Upper lobe of left lung (tissue), 6 donors: Measurements from ENCODE around the gene ARHGAP8. TPM values are rescaled to one million over a fixed set of nuclear protein-coding genes. Genes with fewer than 3 reads are reported as not detected.

Source experiments
- ATAC-seq, 2 donors: fragments of 200-7000 bp; cut with Tn5 transposase; one replicate each; pipeline ENCODE4 v1.9.1; 2022; ENCODE audit warnings: mild to moderate bottlenecking in 2 of 2, moderate library complexity in 2 of 2; ENCODE audit not compliant: low FRiP score in 2 of 2
- DNase-seq, 2 donors: peaks; one replicate each; pipeline ENCODE4 v3.0.0-alpha.2; 2019 to 2020
- H3K27ac ChIP-seq, 4 donors: fragments of 200-600 bp; sonication (generic); one replicate each; pipeline ENCODE4 v1.5.1; 2016 to 2019
- H3K27me3 ChIP-seq, 4 donors: fragments of 200-600 bp; sonication (generic); one replicate each; pipeline ENCODE4 v1.5.1; 2017 to 2019
- H3K36me3 ChIP-seq, 4 donors: fragments of 200-600 bp; sonication (generic); one replicate each; pipeline ENCODE4 v1.5.1; 2016 to 2019
- H3K4me1 ChIP-seq, 4 donors: fragments of 200-600 bp; sonication (generic); one replicate each; pipeline ENCODE4 v1.5.1; 2018 to 2019
- H3K4me3 ChIP-seq, 4 donors: fragments of 200-600 bp; sonication (generic); one replicate each; pipeline ENCODE4 v1.5.1; 2017 to 2019; ENCODE audit warnings: mild to moderate bottlenecking in 2 of 4, moderate library complexity in 1 of 4
- H3K9me3 ChIP-seq, 4 donors: fragments of 200-600 bp; sonication (generic); one replicate each; pipeline ENCODE4 v1.5.1; 2018 to 2019
- EP300 ChIP-seq, 4 donors: sonication (generic); formaldehyde crosslinking; IDR thresholded peaks; one replicate each; pipeline ENCODE4 v1.5.1; 2017; ENCODE audit warnings: antibody characterized with exemption in 4 of 4, control low read depth in 2 of 4
- POLR2A ChIP-seq, 4 donors: fragments of 450-650 bp; IDR thresholded peaks; one replicate each; pipeline ENCODE4 v1.5.1; 2016 to 2017; ENCODE audit warnings: antibody characterized with exemption in 4 of 4, mild to moderate bottlenecking in 2 of 4
- POLR2AphosphoS5 ChIP-seq, 2 donors: sonication (generic); formaldehyde crosslinking; IDR thresholded peaks; one replicate each; pipeline ENCODE4 v1.5.1; 2017; ENCODE audit warnings: antibody characterized with exemption in 2 of 2
- WGBS, 2 donors: methylation state at CpG; one replicate each; pipeline ENCODE4 v1.1.5; 2017 to 2018; 5-methylcytosine and 5-hydroxymethylcytosine counted together
- total RNA-seq, 6 donors: library from RNA; depleted of rRNA in 4 of 6; stranded (reverse); fragments of >200 nt in 4 of 6; gene quantifications; one replicate each; pipeline versions ENCODE4 v1.1.0 to v1.2.1, GENCODE V29; 2016 to 2021
- TF ChIP-seq, protein P1 (sequence below), 6 experiments: fragments of 450-650 bp in 4 of 6; fragments of 200-600 bp in 2 of 6; sonication (generic) in 2 of 6; IDR thresholded peaks; one replicate each; pipeline ENCODE4 v1.5.1; 2016 to 2019; ENCODE audit warnings: antibody characterized with exemption in 6 of 6
- donor health status: DM: no; HTN: no; CAD: no; lungs with moderate emphysema.
- donor health status: DM: no; HTN: yes; CAD: no; lungs with severe emphysema.

Gene ARHGAP8
- total RNA-seq, 6 donors from 2014 or later: 13.8 to 55.5 (median 22.7) TPM

DNA sequence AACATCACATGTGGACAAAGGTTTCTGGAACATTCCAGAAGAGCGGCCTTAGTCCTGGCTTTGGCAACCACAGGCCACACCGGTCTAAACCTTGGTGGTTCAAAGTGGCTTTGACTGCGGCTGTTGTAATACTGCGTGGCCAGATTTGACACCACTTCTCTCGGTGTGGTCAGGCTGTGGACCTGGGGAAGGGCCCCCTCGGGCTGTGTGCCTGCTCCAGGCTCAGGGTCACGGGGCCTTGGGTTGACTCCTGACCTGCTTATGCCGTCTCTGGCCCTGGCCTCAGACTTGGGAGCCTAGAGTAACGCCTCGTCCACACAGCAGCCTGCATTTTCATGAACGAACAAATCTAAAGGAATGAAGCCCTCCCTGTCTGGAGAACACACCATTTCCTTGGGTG lies 139.4 kb downstream of the ARHGAP8 start:
- Histone ChIP-seq H3K27ac (no peak overlapping the region), H3K4me1 (no peaks in the 10 kb centered on the region), H3K36me3 (no peaks in the 10 kb centered on the region), H3K27me3 (no peaks in the 10 kb centered on the region), H3K9me3 (no peaks in the 10 kb centered on the region), H3K4me3 (no peak overlapping the region)
- TF ChIP-seq POLR2A (IDR thresholded peaks at IDR 0.05) (no peak), EP300 (IDR thresholded peaks at IDR 0.05) (no peak)
- TF ChIP-seq, protein P1, sequence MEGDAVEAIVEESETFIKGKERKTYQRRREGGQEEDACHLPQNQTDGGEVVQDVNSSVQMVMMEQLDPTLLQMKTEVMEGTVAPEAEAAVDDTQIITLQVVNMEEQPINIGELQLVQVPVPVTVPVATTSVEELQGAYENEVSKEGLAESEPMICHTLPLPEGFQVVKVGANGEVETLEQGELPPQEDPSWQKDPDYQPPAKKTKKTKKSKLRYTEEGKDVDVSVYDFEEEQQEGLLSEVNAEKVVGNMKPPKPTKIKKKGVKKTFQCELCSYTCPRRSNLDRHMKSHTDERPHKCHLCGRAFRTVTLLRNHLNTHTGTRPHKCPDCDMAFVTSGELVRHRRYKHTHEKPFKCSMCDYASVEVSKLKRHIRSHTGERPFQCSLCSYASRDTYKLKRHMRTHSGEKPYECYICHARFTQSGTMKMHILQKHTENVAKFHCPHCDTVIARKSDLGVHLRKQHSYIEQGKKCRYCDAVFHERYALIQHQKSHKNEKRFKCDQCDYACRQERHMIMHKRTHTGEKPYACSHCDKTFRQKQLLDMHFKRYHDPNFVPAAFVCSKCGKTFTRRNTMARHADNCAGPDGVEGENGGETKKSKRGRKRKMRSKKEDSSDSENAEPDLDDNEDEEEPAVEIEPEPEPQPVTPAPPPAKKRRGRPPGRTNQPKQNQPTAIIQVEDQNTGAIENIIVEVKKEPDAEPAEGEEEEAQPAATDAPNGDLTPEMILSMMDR (IDR thresholded peaks at IDR 0.05): no peak
- no peak for ATAC-seq
- DNase-seq: no peak
- WGBS, 2 donors: 69 to 83% methylated on average over 4 to 11 of the region's 11 CpGs

DNA sequence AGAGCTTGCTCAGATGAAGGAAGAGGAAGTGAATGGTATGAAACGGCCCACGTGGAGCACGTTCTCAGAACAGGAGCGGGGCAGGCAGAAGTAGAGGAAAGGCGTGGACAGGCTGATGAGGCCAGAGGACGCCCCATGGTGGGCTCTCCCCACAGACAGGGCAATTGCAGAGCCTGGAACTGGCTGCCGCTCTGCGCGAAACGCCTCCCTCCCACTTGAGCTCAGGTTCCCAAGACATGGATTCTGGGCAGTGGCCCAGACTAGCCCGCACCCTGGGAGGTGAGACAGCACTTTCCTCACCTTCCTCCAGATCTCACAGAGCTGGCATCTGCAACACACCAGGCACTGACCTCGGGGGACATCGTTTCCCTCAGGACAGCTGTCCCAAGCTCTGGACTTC lies 139.9 kb downstream of the ARHGAP8 start:
- Histone ChIP-seq H3K4me3 (no peak overlapping the region), H3K27ac (no peak overlapping the region), H3K27me3 (no peaks in the 10 kb centered on the region), H3K4me1 (no peaks in the 10 kb centered on the region), H3K9me3 (no peaks in the 10 kb centered on the region), H3K36me3 (no peaks in the 10 kb centered on the region)
- TF ChIP-seq EP300 (IDR thresholded peaks at IDR 0.05) (no peak), POLR2AphosphoS5 (IDR thresholded peaks at IDR 0.05) (no peak)
- TF ChIP-seq, protein P1 (IDR thresholded peaks at IDR 0.05): no peak
- DNase-seq: no peak
- no peak for ATAC-seq
- WGBS, 2 donors: 74 to 78% methylated on average over 12 to 13 of the region's 13 CpGs

DNA sequence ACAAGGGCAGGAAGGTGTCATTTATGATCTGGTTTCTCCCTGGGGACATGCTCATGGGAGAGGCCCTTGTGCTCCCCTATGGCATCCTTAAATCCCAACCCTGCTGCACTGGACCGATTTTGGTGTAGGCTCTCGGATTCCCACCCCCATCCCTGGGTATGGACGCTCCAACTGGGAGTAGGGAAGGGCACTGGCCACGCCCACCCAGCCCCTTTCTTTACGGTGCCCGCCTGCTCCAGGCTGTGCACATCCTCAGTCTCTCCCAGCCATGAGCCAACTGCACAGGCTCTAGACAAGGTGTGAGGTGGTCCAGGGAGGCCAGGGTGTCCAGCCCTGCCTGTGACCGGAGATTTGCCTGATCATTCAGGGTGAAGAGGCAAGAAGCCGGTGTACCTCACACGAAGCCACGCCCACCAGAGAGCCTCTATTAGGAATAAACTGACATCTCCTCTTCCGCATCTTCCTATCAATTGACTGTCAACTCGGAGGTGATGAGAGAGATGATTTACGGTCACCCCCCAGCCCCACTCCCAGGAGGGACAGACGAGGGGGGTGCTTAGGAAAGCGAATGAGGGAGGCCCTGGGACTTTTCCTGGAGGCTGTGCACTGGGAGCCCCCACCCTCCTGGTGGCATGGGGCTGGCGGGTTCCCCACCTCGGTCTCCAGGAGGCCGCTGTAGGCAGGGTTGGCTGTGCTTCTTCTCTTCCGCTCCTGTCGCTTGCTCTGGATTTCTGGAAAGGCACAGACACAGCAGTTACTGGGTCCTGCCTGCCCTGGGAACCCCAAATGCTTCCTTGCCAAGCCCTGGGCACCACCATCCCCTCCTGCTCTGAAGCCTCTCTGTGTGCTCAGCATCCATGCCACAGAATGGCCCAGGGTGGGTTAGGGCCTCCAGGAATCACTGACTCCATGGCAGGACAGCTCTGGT lies 140.7 kb downstream of the ARHGAP8 start:
- DNase-seq (no peak), ATAC-seq (no peak)
- Histone ChIP-seq H3K4me1 (no peaks in the 10 kb centered on the region), H3K27ac (no peak overlapping the region), H3K4me3 (no peak overlapping the region), H3K36me3 (no peaks in the 10 kb centered on the region), H3K9me3 (no peaks in the 10 kb centered on the region), H3K27me3 (no peaks in the 10 kb centered on the region)
- TF ChIP-seq POLR2A (IDR thresholded peaks at IDR 0.05) (no peak), EP300 (IDR thresholded peaks at IDR 0.05) (no peak), POLR2AphosphoS5 (IDR thresholded peaks at IDR 0.05) (no peak)
- TF ChIP-seq, protein P1 (IDR thresholded peaks at IDR 0.05): no peak
- WGBS, 2 donors: 84 to 86% methylated on average over 10 to 20 of the region's 20 CpGs

DNA sequence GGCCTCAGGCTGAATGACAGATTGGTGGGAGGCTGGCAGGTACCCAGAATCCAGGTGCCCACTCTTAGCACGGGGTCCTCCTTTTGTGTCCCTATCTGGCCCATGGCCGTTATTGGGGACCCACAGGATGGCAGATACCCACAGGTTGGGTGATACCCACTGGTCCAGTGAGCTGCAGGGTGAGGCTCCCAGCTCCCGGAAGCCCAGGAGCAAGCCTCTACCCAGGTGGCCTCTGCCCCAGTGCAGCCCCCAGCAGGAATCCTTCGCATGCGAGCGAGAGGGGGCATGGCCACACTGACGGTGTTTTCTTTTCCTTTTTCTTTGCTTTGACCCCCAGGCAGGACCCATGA lies 141.3 kb downstream of the ARHGAP8 start:
- Histone ChIP-seq H3K4me3 (no peak overlapping the region), H3K36me3 (no peaks in the 10 kb centered on the region), H3K27me3 (no peaks in the 10 kb centered on the region), H3K9me3 (no peaks in the 10 kb centered on the region), H3K27ac (no peak overlapping the region), H3K4me1 (no peaks in the 10 kb centered on the region)
- TF ChIP-seq, protein P1 (IDR thresholded peaks at IDR 0.05): no peak
- TF ChIP-seq POLR2A (IDR thresholded peaks at IDR 0.05) (no peak), EP300 (IDR thresholded peaks at IDR 0.05) (no peak), POLR2AphosphoS5 (IDR thresholded peaks at IDR 0.05) (no peak)
- DNase-seq: no peak
- 73 to 77% methylated on average over 6 to 7 of the region's 7 CpGs for WGBS, 2 donors
- no peak for ATAC-seq

DNA sequence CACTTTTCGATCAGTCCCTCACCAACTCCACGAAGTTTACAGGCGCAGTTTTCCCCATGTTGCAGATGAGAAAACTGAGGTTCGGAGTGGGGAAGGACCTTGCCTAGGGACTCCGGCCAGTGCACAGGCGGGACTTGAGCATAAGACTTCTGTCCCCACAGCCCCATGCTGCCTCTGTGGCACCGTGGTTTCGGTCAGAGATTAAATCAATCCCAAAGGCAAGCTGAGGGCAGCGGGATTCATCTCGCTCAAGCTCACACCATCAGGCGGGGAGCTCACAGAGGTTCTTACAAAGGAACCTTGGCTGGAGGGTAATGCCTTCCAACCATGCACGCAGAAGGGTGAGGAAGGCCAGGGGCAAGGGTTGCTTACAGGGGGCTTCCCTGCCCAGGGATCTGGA lies 141.9 kb downstream of the ARHGAP8 start:
- no peak for TF ChIP-seq EP300 (IDR thresholded peaks at IDR 0.05)
- TF ChIP-seq, protein P1 (IDR thresholded peaks at IDR 0.05): no peak
- TF ChIP-seq POLR2A (IDR thresholded peaks at IDR 0.05): no peak
- TF ChIP-seq POLR2AphosphoS5 (IDR thresholded peaks at IDR 0.05): no peak
- ATAC-seq (no peak), DNase-seq (no peak)
- Histone ChIP-seq H3K4me3 (no peak overlapping the region), H3K27me3 (no peaks in the 10 kb centered on the region), H3K36me3 (no peaks in the 10 kb centered on the region), H3K4me1 (no peaks in the 10 kb centered on the region), H3K27ac (no peak overlapping the region), H3K9me3 (no peaks in the 10 kb centered on the region)
- WGBS, 2 donors: 86 to 88% methylated on average over 10 to 12 of the region's 12 CpGs
